HG02943 (cell line): Measurements from ENCODE around the gene VPS50.

Experiments
- ATAC-seq: cut with Tn5 transposase; IDR thresholded peaks from one replicate; pipeline ENCODE4 v1.9.1; 2021; ENCODE audit warnings: mild to moderate bottlenecking, low read depth, moderate library complexity; ENCODE audit not compliant: unreplicated experiment

Gene VPS50, protein sequence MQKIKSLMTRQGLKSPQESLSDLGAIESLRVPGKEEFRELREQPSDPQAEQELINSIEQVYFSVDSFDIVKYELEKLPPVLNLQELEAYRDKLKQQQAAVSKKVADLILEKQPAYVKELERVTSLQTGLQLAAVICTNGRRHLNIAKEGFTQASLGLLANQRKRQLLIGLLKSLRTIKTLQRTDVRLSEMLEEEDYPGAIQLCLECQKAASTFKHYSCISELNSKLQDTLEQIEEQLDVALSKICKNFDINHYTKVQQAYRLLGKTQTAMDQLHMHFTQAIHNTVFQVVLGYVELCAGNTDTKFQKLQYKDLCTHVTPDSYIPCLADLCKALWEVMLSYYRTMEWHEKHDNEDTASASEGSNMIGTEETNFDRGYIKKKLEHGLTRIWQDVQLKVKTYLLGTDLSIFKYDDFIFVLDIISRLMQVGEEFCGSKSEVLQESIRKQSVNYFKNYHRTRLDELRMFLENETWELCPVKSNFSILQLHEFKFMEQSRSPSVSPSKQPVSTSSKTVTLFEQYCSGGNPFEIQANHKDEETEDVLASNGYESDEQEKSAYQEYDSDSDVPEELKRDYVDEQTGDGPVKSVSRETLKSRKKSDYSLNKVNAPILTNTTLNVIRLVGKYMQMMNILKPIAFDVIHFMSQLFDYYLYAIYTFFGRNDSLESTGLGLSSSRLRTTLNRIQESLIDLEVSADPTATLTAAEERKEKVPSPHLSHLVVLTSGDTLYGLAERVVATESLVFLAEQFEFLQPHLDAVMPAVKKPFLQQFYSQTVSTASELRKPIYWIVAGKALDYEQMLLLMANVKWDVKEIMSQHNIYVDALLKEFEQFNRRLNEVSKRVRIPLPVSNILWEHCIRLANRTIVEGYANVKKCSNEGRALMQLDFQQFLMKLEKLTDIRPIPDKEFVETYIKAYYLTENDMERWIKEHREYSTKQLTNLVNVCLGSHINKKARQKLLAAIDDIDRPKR

DNA sequence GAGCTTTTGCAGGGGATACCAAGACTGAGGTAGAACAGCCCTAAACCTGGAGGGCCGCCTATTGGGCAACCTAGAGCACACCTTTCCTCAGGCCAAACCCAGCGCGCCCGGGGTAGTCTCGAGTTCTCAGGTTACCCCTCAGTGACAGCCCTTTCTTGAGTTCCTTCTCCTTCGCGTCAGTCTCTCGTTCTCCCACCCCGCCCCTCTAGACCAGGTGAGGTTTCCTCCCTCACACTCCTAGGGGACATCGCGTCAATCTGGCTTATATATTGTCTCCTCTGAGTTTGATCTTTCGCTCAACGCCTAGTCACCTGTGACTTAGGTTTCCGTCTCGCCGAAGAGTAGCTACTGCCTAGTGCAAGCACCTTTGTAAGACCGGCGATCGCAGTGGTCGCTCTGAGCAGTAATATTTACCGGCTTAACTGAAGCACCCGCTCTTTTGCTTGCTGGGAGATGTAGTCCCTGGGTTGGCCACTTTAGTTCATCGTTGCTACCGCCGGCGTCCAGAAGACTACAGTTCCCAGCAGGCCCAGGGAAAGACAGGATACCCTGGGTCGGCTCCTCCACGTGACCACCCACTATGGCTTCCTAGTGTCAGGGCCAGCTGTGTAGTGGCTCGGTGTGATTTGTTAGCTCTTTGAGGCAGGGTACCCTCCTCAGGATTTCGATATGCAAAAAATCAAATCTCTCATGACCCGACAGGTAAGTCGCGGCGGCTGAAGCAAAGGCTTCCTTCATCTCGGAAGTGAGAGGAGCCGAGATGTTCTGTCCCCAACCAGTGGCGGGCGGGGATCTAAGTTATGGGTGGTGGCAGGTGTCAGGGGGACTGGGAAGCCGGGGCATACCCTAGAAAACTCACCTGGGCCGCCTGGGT is at the start of gene VPS50:
TSS of gene VPS50 (plus strand) at position 568 of the 874 bp plus-strand sequence. CDS start at position 670, 102 bp downstream.
- ATAC-seq, result peak; percentile 99

DNA sequence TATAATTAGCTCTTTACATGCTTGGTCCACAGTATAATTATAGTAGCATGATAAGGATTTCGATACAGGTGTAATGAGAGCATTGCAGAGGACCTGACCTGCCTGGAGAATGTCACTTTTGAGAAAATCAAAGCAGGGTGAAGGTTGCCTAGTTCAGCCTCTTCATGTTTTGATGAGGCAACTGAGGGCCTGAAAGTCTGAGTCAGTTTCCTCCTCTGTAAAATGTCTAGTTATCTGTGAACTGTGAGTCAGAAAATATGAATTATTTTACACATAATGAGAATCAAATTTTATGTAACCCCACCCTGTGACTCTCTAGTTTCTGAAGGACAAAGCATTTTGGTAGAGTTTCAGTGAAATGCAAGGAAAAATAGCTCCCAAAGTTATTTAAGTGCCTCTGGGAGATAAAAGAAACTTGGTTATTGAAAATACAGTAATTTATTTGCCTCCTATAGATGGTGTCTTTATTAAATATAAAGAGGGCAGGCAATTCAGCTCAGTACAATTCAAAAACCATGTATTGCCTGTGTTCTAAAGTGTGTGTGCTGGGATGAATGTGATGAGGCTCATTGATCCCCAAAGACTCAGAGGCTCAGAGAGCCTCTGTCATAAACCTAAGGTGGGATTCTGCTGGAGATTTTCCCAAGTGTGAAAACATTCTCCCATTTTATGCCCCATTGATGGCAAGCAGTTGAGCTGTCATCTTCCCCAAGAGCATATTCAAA is 46.7 kb upstream of the VPS50 start:
- ATAC-seq, result no peak

DNA sequence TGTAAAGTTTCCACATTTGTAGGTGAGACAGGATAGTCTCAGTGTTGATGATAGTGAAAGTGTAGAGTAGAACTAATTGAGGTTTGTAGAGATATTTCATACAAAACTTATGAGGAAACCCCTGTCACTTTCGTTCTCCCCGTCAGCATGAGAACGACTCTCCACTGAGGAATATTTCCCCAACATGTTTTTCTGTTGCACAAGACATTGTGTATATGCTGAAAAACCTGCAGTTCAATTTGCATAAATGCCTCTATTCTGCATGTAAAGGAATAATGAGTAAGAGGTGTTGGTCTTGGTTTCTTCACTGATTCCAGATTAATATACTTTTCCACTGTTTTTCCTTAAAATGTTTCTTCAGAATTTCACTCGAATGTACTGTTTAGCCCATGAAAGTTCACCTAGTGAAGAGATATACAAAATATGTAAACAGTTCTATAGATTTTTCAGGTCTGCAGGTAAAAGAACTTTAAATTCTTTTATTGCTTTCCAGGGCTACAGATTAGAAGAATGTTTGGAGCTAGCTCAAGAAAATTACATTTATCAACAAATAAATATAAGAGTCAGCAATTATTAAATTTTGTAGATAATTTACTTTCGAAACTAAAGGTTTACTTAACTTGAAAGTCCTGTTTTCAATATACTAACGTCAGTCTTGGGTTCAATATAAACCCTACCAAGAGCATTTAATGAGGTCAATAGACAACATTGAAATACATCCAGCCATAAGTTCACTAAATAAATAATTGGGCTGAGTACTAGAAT is 43.1 kb upstream of the VPS50 start:
- ATAC-seq, result no peak

DNA sequence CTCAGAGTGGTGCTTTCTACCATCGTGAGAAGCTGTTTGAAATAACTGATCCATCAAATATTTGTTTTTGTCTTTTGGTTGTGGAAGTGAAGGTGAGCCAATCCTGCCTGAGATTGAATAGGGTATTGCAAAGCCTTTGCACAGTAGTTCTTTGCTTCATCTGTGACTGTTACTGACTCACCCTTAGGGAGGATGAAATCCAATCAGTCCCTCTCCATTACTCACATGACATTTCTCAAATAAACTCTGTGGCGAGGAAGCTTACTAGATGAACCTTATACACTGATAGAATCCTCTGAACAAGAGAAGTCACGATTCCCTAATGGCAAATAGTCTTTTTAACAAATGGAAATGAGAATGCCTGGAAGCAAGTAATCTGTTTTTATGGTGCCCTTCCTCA is 37.8 kb upstream of the VPS50 start:
- no peak for ATAC-seq

DNA sequence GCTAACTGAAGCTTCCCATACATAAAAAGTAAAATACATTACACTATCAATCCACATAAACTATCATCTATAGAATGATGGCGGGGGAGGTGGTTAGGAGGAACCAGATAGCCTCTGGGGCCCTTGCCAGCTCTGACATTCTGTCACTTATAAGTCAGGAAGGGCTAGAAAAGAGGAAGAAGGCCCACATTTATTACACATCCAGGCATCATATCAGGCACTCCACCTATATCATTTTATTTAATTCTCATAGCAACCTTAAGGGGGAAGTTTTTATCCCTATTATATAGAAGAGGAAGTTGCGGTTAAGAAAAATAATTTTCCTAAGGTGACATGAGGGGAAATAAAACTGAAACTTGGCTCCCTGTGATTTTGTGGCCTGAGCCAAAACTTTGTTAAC is 35.8 kb upstream of the VPS50 start:
- no peak for ATAC-seq

DNA sequence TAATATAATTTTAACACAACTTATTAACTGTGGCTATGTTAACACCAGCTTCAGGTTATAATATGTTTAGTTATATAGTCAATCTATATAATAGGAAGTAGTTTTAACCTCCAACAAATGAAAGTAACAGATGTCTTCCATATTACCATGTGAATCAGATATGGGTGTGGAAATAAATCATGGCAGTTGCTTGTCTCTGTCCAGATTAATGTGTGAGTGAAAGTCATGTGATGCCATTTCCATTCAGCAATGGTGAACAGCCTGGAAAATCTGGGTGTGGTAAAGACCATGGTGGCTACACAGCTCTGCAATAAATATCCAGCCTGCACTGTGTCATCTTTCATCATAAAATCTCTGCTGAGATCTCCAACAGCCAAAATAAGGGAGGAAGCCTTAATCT is 33.7 kb upstream of the VPS50 start:
- ATAC-seq, result no peak

DNA sequence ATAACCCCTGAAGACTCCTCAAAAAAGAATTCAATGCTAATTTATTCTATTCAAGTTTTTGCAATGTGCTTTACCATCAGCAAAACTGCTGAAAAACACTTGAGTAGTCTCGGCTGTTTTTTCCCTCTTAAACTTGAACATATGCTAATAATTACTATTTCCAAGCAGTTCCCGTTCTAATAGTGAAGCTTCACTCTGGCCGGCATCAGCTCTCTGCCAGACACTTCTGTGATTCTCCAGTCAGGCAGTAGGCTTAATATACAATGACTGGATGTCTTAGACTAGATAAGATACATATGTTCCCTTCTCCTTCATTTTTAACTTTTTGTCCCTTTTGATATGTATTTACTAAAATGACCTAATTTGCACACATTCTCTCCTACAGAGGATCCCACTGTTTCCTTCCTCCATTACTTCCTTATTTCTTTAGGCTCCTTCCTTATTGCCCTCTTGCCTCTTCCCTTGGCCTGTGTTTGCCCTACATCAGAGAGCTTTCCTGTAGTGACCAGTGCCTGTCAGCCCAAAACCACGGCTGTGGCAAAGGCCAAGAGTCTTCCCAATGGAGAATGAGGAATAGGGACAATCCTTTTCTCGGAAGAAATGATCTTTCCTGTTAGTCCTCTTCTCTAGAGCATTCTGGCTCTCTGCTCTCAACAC is 29.4 kb upstream of the VPS50 start:
- no peak for ATAC-seq

DNA sequence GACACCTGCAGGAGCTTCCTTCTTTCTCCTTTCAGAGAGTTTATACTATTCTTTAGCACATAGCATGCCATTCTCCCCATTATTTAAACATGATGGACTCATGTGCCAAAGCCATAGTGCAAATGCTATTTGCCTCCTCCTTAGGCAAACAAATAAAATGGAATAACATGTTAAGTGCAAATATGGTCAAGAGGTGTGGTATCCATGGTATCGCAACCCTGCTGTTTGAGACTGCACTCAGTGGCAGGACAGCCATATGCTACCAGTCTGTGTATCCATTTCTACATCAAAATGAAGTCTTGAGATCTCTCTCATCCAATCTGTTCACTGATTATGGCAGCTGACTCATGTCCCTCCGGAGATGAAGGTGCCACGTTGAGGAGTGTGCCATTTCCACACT is 28.7 kb upstream of the VPS50 start:
- ATAC-seq, result no peak

DNA sequence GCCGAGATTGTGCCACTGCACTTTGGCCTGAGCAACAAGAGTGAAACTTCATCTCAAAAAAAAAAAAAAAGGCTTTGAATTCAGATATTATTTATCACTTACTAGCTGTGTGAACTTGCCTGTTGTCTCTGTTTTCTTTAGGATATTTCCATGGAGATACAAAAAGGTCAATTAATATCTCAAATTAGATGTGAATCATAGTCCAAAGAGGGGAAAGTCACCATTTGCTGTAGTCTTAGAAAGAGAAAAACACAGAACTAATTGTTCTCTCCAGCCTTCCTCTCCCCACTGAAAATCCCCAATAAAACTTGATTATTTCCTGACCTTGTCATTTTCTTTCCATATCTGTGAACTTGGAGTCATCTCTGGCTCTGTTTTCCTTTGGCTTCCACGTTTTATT is 27.1 kb upstream of the VPS50 start:
- no peak for ATAC-seq

DNA sequence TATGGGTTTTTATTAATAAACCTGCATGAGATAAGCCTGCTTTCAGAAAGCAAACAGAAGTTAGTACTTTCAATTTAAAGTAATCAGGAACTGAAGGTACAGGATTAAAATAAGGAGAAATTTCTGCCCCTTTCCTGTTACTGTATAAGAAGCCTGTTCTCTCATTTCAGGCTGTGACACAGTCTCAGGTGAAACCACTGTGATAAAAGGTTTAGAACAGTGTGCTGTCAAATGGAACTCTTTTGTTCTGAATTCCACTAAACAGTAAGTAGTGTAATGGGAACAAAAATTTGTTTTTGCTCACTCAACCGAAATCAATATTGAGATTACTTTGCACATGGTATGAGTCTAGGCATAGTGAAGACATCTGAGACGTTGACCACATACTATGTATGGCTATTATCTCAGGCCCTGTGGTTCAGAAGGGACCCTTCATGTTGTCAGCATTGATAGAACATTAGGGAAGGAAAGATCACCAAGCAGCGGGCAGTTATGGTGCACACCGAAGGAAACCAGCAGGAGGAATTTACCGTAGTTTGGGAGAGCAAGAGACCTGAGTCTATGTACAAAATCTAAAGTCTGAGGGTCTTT is 20.8 kb upstream of the VPS50 start:
- ATAC-seq, result no peak

DNA sequence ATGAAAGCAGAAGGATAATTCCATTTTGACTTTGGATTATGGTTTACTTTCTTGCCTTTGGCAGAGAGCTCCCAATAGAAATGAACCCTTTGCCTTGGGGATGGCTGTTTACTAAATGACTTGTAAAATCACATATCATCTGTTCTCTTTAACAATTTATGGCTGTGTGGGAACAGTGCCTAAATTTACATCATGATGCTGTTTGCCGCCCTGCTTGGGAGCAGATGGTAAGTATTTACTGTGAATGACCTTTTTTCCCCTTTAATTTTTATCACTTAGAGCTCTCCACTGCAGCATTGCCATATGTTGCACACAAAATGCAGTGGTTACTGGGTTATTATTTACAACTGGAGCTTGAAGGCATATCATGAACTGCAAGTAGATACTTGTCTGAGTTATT is 19.3 kb upstream of the VPS50 start:
- ATAC-seq, result no peak

DNA sequence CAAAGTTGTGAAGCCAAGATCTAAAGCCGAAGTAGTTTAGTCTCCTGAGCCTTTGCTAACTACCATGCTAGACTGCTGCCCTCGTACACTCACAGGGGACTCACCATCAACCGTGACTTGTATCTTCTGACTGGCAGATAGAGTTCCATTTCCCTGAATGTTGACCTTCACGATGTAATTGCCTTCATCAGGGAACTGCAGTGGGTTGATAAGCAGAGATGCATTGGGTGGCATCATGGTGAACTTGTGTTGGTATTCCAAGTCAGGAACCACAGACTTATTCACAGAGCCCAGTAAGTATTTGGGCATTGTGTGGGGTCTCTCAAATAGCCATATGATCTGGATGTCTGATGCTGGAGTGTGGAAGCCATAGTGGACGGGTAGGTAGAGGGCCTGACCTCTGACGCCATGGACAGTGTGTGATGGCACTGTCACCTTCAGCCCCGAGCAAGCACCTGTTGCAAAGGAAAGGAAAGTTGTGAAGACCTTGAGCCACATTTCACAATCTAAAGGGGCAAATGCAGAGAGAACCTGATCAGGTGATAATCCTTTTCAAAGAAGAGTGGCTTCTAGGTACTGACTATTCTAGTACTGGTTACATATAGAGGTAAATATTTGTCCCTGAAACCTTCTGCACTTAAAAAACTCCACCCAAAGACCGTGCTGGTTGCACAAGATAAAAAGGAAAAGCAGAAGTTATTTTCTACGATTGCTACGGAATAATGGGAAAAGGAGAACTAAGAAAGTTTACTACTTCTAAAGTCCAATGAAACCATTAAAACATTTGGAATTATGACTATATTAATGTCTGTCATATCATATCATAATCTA is 13.0 kb upstream of the VPS50 start:
- no peak for ATAC-seq

DNA sequence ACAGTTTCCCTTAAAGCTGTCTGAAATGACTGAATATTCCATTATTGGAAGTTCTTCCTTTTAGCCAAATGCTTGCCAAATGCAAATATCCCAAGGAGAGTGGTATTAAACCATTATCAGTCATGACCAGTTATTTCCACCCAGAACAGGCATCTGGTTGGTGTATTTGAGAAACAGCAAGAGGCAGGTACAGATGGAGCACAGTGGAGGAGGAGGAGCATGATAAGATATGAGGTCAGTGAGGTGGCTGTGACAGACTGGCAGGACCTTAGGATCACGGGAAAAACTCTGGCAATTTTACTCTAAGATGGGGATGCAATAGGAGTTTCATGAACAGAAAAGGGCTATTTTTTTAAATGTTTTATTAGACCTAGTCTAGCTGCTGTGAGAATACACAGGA is 12.3 kb upstream of the VPS50 start:
- ATAC-seq, result no peak

DNA sequence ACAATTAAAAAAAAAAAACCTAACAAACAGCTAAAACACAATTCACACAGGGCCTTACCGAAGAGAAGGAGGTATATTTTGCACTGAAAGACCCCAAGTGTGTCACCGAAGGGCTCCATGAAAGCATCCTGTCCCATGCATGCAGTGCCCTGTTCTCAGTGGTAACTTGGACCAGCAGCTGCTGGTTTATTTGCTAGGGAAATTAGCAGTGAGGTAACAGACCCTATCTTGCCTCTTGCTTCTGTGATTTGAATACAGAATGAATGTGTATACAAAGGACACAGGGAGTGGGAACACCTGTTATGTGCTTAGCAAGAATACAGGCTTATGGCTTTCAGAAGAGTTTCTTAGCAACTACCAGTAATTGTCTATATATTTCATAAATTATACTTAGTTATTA is 5.9 kb upstream of the VPS50 start, which contains the start of gene HEPACAM2:
TSS of gene HEPACAM2 (minus strand) at position 160 of the 400 bp plus-strand sequence.
- ATAC-seq, result no peak

DNA sequence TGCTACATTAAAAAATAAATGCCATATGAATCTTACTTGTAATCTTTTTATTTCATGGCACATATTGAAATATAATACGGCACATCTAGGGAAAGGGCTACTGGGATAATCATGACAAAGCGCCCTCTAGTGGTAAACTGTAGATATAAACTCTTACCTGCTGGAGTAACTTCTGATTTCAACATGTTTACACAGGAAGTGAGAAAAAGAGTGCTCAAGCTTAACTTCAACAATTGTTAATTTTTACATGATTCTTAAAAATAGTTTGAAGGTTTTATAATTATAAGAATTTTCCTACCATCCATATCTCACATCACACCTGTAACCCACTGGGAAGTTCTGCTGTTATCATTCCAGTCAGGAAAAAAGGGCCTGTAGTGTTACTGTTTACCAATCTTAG is 3.9 kb upstream of the VPS50 start:
- ATAC-seq, result no peak

DNA sequence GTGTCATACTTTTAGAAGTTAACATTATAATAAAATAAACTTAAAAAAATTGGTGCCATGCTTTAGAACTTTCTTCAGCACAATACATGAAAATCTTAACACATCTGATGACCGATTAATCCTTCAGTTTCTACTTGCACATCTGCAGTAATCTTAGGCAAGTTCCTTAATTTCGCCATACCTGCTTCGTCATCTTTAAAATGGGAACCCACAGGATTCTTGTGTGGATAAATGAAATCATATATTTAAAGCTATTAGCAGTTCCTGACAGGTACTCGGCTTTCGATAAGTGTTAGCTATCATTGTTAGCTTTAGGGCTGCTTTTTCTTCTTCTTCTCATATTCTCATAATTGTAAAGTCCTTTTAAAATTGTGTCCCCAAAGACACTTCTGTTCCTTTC is 907 bp upstream of the VPS50 start:
- no peak for ATAC-seq

DNA sequence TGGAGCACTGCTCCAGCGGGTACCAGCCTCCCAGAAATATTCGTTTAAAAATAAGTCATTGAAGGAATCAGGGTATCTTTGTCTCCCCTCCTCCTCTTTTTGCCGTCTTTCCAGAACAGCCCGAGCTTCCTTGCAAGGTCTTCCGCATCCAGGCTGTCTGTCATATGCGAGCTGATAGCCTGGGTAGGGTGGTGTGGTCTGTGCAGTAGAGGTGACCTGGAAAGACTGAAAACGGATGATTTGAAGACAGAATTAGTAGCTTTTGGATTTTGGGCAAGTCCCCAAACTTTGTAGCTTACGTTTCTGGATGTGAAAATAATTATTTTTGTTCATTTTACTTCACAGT is 480 bp downstream of the VPS50 start:
- ATAC-seq, result no peak
